ENCODE data around the gene RNF141.

RNF141 gene

GRCh38 chr11:10575346-10576034 lies 34.5 kb upstream of the RNF141 start:
- H3K4me3 ChIP-seq (ENCODE audit: low read depth in 1 of 2, low read length in 2 of 2), result no peak overlapping the region
- H3K9ac ChIP-seq (ENCODE audit: low read depth, low read length), result no peak overlapping the region
- H3K4me1 ChIP-seq (ENCODE audit: insufficient read depth, low read length), result no peaks in the 10 kb centered on the region
- TF ChIP-seq CTCF (IDR thresholded peaks at IDR 0.05; ENCODE audit: borderline replicate concordance, extremely low read depth, low read length, poor library complexity, severe bottlenecking) (no peak), EZH2 (IDR thresholded peaks at IDR 0.05; ENCODE audit: borderline replicate concordance, low read depth, low read length, severe bottlenecking) (no peak)
- H2AFZ ChIP-seq (ENCODE audit: low read depth, low read length), result no peak overlapping the region
- DNase-seq (no peak), ATAC-seq (ENCODE audit: insufficient read depth, low read depth) (no peak)
- H3K79me2 ChIP-seq (ENCODE audit: insufficient read depth, low read length), result no peaks in the 10 kb centered on the region
- H4K20me1 ChIP-seq (ENCODE audit: insufficient read depth, low read length), result no peaks in the 10 kb centered on the region
- H3K27me3 ChIP-seq (ENCODE audit: insufficient read depth, low read length, poor library complexity), result peaks cover 14% of the 10 kb centered on the region
- no peak overlapping the region for H3K4me2 ChIP-seq (ENCODE audit: insufficient read depth, low read length)
- no peaks in the 10 kb centered on the region for H3K9me3 ChIP-seq (ENCODE audit: insufficient read depth, low read length, severe bottlenecking)
- no peaks in the 10 kb centered on the region for H3K36me3 ChIP-seq (ENCODE audit: insufficient read depth, low read length)
- no peak overlapping the region for H3K27ac ChIP-seq (ENCODE audit: low read length)

- H3K36me3 ChIP-seq (ENCODE audit: insufficient read depth, low read length), result no peaks in the 10 kb centered on the region
- no peaks in the 10 kb centered on the region for H3K79me2 ChIP-seq (ENCODE audit: insufficient read depth, low read length)
- H3K27ac ChIP-seq (ENCODE audit: low read length), result no peak overlapping the region
- peaks cover 23% of the 10 kb centered on the region for H3K27me3 ChIP-seq (ENCODE audit: insufficient read depth, low read length, poor library complexity)
- H3K4me1 ChIP-seq (ENCODE audit: insufficient read depth, low read length), result no peaks in the 10 kb centered on the region
- no peaks in the 10 kb centered on the region for H3K9me3 ChIP-seq (ENCODE audit: insufficient read depth, low read length, severe bottlenecking)
- TF ChIP-seq CTCF (IDR thresholded peaks at IDR 0.05; ENCODE audit: borderline replicate concordance, extremely low read depth, low read length, poor library complexity, severe bottlenecking) (no peak), EZH2 (IDR thresholded peaks at IDR 0.05; ENCODE audit: borderline replicate concordance, low read depth, low read length, severe bottlenecking) (no peak)
- H3K4me2 ChIP-seq (ENCODE audit: insufficient read depth, low read length), result no peak overlapping the region
- ATAC-seq (ENCODE audit: insufficient read depth, low read depth) (no peak), DNase-seq (no peak)
- H2AFZ ChIP-seq (ENCODE audit: low read depth, low read length), result no peak overlapping the region
- H3K4me3 ChIP-seq (ENCODE audit: low read depth in 1 of 2, low read length in 2 of 2), result no peak overlapping the region
- no peaks in the 10 kb centered on the region for H4K20me1 ChIP-seq (ENCODE audit: insufficient read depth, low read length)
- no peak overlapping the region for H3K9ac ChIP-seq (ENCODE audit: low read depth, low read length)
Measured at GRCh38 chr11:10573556-10573955, 32.6 kb upstream of the RNF141 start.

- Histone ChIP-seq H3K36me3 (ENCODE audit: insufficient read depth, low read length) (no peaks in the 10 kb centered on the region), H3K9me3 (ENCODE audit: insufficient read depth, low read length, severe bottlenecking) (no peaks in the 10 kb centered on the region), H3K27ac (ENCODE audit: low read length) (no peak overlapping the region), H3K4me3 (ENCODE audit: low read depth in 1 of 2, low read length in 2 of 2) (no peak overlapping the region), H4K20me1 (ENCODE audit: insufficient read depth, low read length) (no peaks in the 10 kb centered on the region), H3K4me2 (ENCODE audit: insufficient read depth, low read length) (no peak overlapping the region), H3K9ac (ENCODE audit: low read depth, low read length) (no peak overlapping the region), H3K79me2 (ENCODE audit: insufficient read depth, low read length) (no peaks in the 10 kb centered on the region), H3K27me3 (ENCODE audit: insufficient read depth, low read length, poor library complexity) (peaks cover 25% of the 10 kb centered on the region), H3K4me1 (ENCODE audit: insufficient read depth, low read length) (no peaks in the 10 kb centered on the region), H2AFZ (ENCODE audit: low read depth, low read length) (no peak overlapping the region)
- TF ChIP-seq EZH2 (IDR thresholded peaks at IDR 0.05; ENCODE audit: borderline replicate concordance, low read depth, low read length, severe bottlenecking) (no peak), CTCF (IDR thresholded peaks at IDR 0.05; ENCODE audit: borderline replicate concordance, extremely low read depth, low read length, poor library complexity, severe bottlenecking) (no peak)
- ATAC-seq (ENCODE audit: insufficient read depth, low read depth), result no peak
- DNase-seq, result no peak
Measured at GRCh38 chr11:10573028-10573427, 32.0 kb upstream of the RNF141 start.
